Fibroblast of lung (primary cell): Measurements from ENCODE around the gene THUMPD2. TPM values are rescaled to one million over a fixed set of nuclear protein-coding genes. Genes with fewer than 3 reads are reported as not detected.

Experiments used
- DNase-seq, 2 donors: peaks; one replicate each; pipeline versions ENCODE4 v3.0.0 to v3.0.0-alpha.2; 2010; ENCODE audit warnings: low read depth in 2 of 2
- H2AFZ ChIP-seq: 2 replicates; pipeline ENCODE4 v1.5.1; 2012; ENCODE audit warnings: low read length, control low read depth, inconsistent platforms
- H3K27ac ChIP-seq: 2 replicates; pipeline ENCODE4 v1.5.1; 2011; ENCODE audit warnings: low read length, control low read depth; ENCODE audit not compliant: insufficient read depth
- H3K27me3 ChIP-seq: 2 replicates; pipeline ENCODE4 v1.5.1; 2011; ENCODE audit warnings: mild to moderate bottlenecking, low read length; ENCODE audit not compliant: control insufficient read depth, insufficient read depth
- H3K36me3 ChIP-seq: 2 replicates; pipeline ENCODE4 v1.5.1; 2011; ENCODE audit warnings: low read length; ENCODE audit not compliant: control insufficient read depth, insufficient read depth
- H3K4me1 ChIP-seq: 2 replicates; pipeline ENCODE4 v1.5.1; 2011; ENCODE audit warnings: low read length; ENCODE audit not compliant: control insufficient read depth, insufficient read depth; ENCODE audit errors: extremely low read depth
- H3K4me2 ChIP-seq: 2 replicates; pipeline ENCODE4 v1.5.1; 2011; ENCODE audit warnings: low read length, control low read depth; ENCODE audit not compliant: insufficient read depth; ENCODE audit errors: extremely low read depth
- H3K4me3 ChIP-seq, 4 experiments: fragments of 200-600 bp in 1 of 4; sonication (generic) in 1 of 4; replicated peaks in 1 of 4; 2 replicates each; pipeline ENCODE4 v1.5.1; 2011 to 2016; ENCODE audit warnings: low read length in 4 of 4, low read depth in 3 of 4, mild to moderate bottlenecking in 3 of 4, control low read depth in 2 of 4, inconsistent platforms in 1 of 4, mixed read lengths in 1 of 4; ENCODE audit not compliant: insufficient read depth in 1 of 4; ENCODE audit errors: control extremely low read depth in 1 of 4
- H3K79me2 ChIP-seq: 2 replicates; pipeline ENCODE4 v1.5.1; 2012; ENCODE audit warnings: mild to moderate bottlenecking, low read length, inconsistent platforms; ENCODE audit not compliant: control insufficient read depth, insufficient read depth
- H3K9ac ChIP-seq: 2 replicates; pipeline ENCODE4 v1.5.1; 2011; ENCODE audit warnings: mild to moderate bottlenecking, low read length, control low read depth; ENCODE audit not compliant: insufficient read depth
- H3K9me3 ChIP-seq: 2 replicates; pipeline ENCODE4 v1.5.1; 2012; ENCODE audit warnings: low read depth, low read length; ENCODE audit not compliant: control insufficient read depth, insufficient read depth
- H4K20me1 ChIP-seq: 2 replicates; pipeline ENCODE4 v1.5.1; 2011; ENCODE audit warnings: low read length; ENCODE audit not compliant: control insufficient read depth, insufficient read depth; ENCODE audit errors: extremely low read depth
- CTCF ChIP-seq, 2 donors: IDR thresholded peaks in 1 of 2; conservative IDR thresholded peaks in 1 of 2; 1 replicate in 1 of 2; 2 replicates in 1 of 2; pipeline ENCODE4 v1.5.1; 2011 to 2012; ENCODE audit warnings: low read length in 2 of 2, control low read depth in 1 of 2, inconsistent platforms in 1 of 2, low read depth in 1 of 2, mild to moderate bottlenecking in 1 of 2
- EZH2 ChIP-seq: IDR thresholded peaks from 2 replicates; pipeline ENCODE4 v1.5.1; 2012; ENCODE audit warnings: low read length, control low read depth, mild to moderate bottlenecking; ENCODE audit errors: missing control alignments
- polyA plus RNA-seq, 2 donors: library from polyadenylated mRNA; depleted of rRNA in 1 of 2; stranded (reverse) in 1 of 2; unstranded in 1 of 2; fragments of >200 nt; gene quantifications; 2 replicates each; pipeline ENCODE4 v1.2.1, GENCODE V29; 2011 to 2012; ENCODE audit warnings: missing spikeins in 1 of 2
- total RNA-seq: library from RNA; depleted of rRNA; stranded (reverse); fragments of >200 nt; gene quantifications from 2 replicates; pipeline ENCODE4 v1.2.1, GENCODE V29; 2014

THUMPD2 gene
- total and polyA plus RNA-seq, 2 donors (not counting 1 experiment from before 2014, with no cell fraction given) = 8.1 to 10.2 TPM

GRCh38 chr2:39739386-39739785, 39.7 kb downstream of the THUMPD2 start:
- H3K27me3 ChIP-seq = no peaks in the 10 kb centered on the region
- no peak overlapping the region for H3K9ac ChIP-seq
- no peak overlapping the region for H3K4me3 ChIP-seq
- H3K4me1 ChIP-seq = peaks cover 24% of the 10 kb centered on the region
- H2AFZ ChIP-seq = no peak overlapping the region
- no peak for DNase-seq
- H3K4me2 ChIP-seq = no peak overlapping the region
- TF ChIP-seq CTCF (conservative IDR thresholded peaks at IDR 0.05 in 1 of 2, IDR thresholded peaks at IDR 0.05 in 1 of 2; ENCODE audit: low read depth in 1 of 2, low read length in 2 of 2) = no peak
- no peak for TF ChIP-seq EZH2
- no peak overlapping the region for H3K27ac ChIP-seq
- H3K79me2 ChIP-seq = peaks cover 3% of the 10 kb centered on the region
- H4K20me1 ChIP-seq = no peaks in the 10 kb centered on the region
- no peaks in the 10 kb centered on the region for H3K9me3 ChIP-seq
- peaks cover 1% of the 10 kb centered on the region for H3K36me3 ChIP-seq

GRCh38 chr2:39738936-39739335, 40.1 kb downstream of the THUMPD2 start:
- Histone ChIP-seq H3K36me3 (peaks cover 1% of the 10 kb centered on the region), H3K79me2 (peaks cover 3% of the 10 kb centered on the region), H2AFZ (no peak overlapping the region), H3K4me2 (no peak overlapping the region), H3K4me3 (no peak overlapping the region), H3K9me3 (no peaks in the 10 kb centered on the region), H3K27ac (no peak overlapping the region), H3K9ac (no peak overlapping the region), H3K27me3 (no peaks in the 10 kb centered on the region), H3K4me1 (peaks cover 22% of the 10 kb centered on the region), H4K20me1 (no peaks in the 10 kb centered on the region)
- DNase-seq = peak in 1 of 2 donors; percentile 97
- TF ChIP-seq CTCF (conservative IDR thresholded peaks at IDR 0.05 in 1 of 2, IDR thresholded peaks at IDR 0.05 in 1 of 2; ENCODE audit: low read depth in 1 of 2, low read length in 2 of 2) = no peak
- no peak for TF ChIP-seq EZH2

GRCh38 chr2:39737661-39738060, 41.4 kb downstream of the THUMPD2 start:
- H3K27ac ChIP-seq = peak overlapping the region; percentile 70
- peak; percentile 79 to 96 for DNase-seq
- peaks cover 3% of the 10 kb centered on the region for H3K79me2 ChIP-seq
- H3K27me3 ChIP-seq = no peaks in the 10 kb centered on the region
- H2AFZ ChIP-seq = no peak overlapping the region
- peak overlapping the region; percentile 22 to 33 (median 24) for H3K4me3 ChIP-seq
- H3K9me3 ChIP-seq = no peaks in the 10 kb centered on the region
- H3K4me2 ChIP-seq = peak overlapping the region; percentile 85
- TF ChIP-seq CTCF (conservative IDR thresholded peaks at IDR 0.05 in 1 of 2, IDR thresholded peaks at IDR 0.05 in 1 of 2; ENCODE audit: low read depth in 1 of 2, low read length in 2 of 2) (no peak), EZH2 (no peak)
- H3K9ac ChIP-seq = no peak overlapping the region
- H3K4me1 ChIP-seq = peaks cover 16% of the 10 kb centered on the region
- H4K20me1 ChIP-seq = no peaks in the 10 kb centered on the region
- H3K36me3 ChIP-seq = no peaks in the 10 kb centered on the region
